GM23248 (cell line): ENCODE results near the gene ZNF91. TPM values are rescaled to one million over a fixed set of nuclear protein-coding genes. Genes with fewer than 3 reads are reported as not detected.

Source experiments
- DNase-seq: peaks from one replicate; pipeline ENCODE4 v3.0.0-alpha.2; 2015
- H2AFZ ChIP-seq: fragments of 200-600 bp; sonication (generic); 2 replicates; pipeline ENCODE4 v1.6.1; 2016; ENCODE audit warnings: antibody characterized with exemption
- H3F3A ChIP-seq: fragments of 200-600 bp; sonication (generic); 2 replicates; pipeline ENCODE4 v1.6.1; 2016; ENCODE audit warnings: mild to moderate bottlenecking, antibody characterized with exemption, mixed run types; ENCODE audit not compliant: insufficient read depth
- H3K27ac ChIP-seq: fragments of 200-600 bp; sonication (generic); 2 replicates; pipeline ENCODE4 v1.5.1; 2016; ENCODE audit warnings: mild to moderate bottlenecking
- H3K27me3 ChIP-seq: fragments of 200-600 bp; sonication (generic); replicated peaks from 2 replicates; pipeline ENCODE4 v1.6.1; 2016; ENCODE audit warnings: mild to moderate bottlenecking; ENCODE audit not compliant: insufficient read depth
- H3K36me3 ChIP-seq: fragments of 200-600 bp; sonication (generic); 2 replicates; pipeline ENCODE4 v1.6.1; 2016; ENCODE audit warnings: low read depth, mild to moderate bottlenecking
- H3K4me1 ChIP-seq: fragments of 200-600 bp; sonication (generic); 2 replicates; pipeline ENCODE4 v1.6.1; 2016; ENCODE audit warnings: mild to moderate bottlenecking; ENCODE audit not compliant: insufficient read depth
- H3K4me2 ChIP-seq: fragments of 200-600 bp; sonication (generic); one replicate; pipeline ENCODE4 v1.6.1; 2016; ENCODE audit warnings: mild to moderate bottlenecking; ENCODE audit not compliant: unreplicated experiment
- H3K4me3 ChIP-seq: fragments of 200-600 bp; sonication (generic); 2 replicates; pipeline ENCODE4 v1.5.1; 2016; ENCODE audit warnings: mild to moderate bottlenecking
- H3K79me2 ChIP-seq: fragments of 200-600 bp; sonication (generic); 2 replicates; pipeline ENCODE4 v1.6.1; 2016; ENCODE audit warnings: mild to moderate bottlenecking; ENCODE audit not compliant: insufficient read depth
- H3K9ac ChIP-seq: fragments of 200-600 bp; sonication (generic); 2 replicates; pipeline ENCODE4 v1.6.1; 2016; ENCODE audit warnings: mild to moderate bottlenecking
- H3K9me2 ChIP-seq: fragments of 200-600 bp; sonication (generic); 2 replicates; pipeline ENCODE4 v1.6.1; 2016; ENCODE audit warnings: mixed run types, mild to moderate bottlenecking, moderate library complexity; ENCODE audit not compliant: insufficient read depth
- H3K9me3 ChIP-seq: fragments of 200-600 bp; sonication (generic); one replicate; pipeline ENCODE4 v1.6.1; 2017; ENCODE audit warnings: low read depth
- H4K20me1 ChIP-seq: fragments of 200-600 bp; sonication (generic); 2 replicates; pipeline ENCODE4 v1.6.0; 2016; ENCODE audit not compliant: insufficient read depth
- EZH2 ChIP-seq: fragments of 200-600 bp; sonication (generic); IDR thresholded peaks from 2 replicates; pipeline ENCODE4 v1.6.1; 2018; ENCODE audit warnings: antibody characterized with exemption, mild to moderate bottlenecking; ENCODE audit not compliant: insufficient read depth, poor library complexity, severe bottlenecking
- EZH2phosphoT487 ChIP-seq: fragments of 200-600 bp; sonication (generic); IDR thresholded peaks from 2 replicates; pipeline ENCODE4 v1.6.1; 2018; ENCODE audit warnings: antibody characterized with exemption, moderate library complexity, mild to moderate bottlenecking, low read depth; ENCODE audit not compliant: insufficient read depth
- WGBS, 2 experiments: methylation state at CpG; one replicate each; pipeline ENCODE4 v1.1.6; 2015 to 2017; ENCODE audit warnings: low lambda C conversion rate in 2 of 2, low coverage in 1 of 2; ENCODE audit errors: missing lambda C conversion rate in 2 of 2; 5-methylcytosine and 5-hydroxymethylcytosine counted together
- in situ Hi-C: fragments of 300-500 bp; cut with MboI; formaldehyde crosslinking; loops from 2 replicates; pipeline ENCODE4 v1.15.0; 2020
- polyA plus RNA-seq: library from polyadenylated mRNA; unstranded; fragments of >200 nt; fragmentation: Nextera tagmentation; extraction: Ambion mirVana; gene quantifications from 2 replicates; pipeline ENCODE4 v1.2.1, GENCODE V29; 2016
- total RNA-seq: library from RNA; depleted of rRNA; stranded (reverse); fragments of >200 nt; shearing (Covaris generic); gene quantifications from 2 replicates; pipeline ENCODE4 v1.2.3, GENCODE V29; 2014

The ZNF91 gene
- total and polyA plus RNA-seq, 2 experiments from 2014 or later: 8.2 to 10.5 TPM

- Histone ChIP-seq H3K9me2 (no peaks in the 10 kb centered on the region), H3K36me3 (no peaks in the 10 kb centered on the region), H4K20me1 (no peaks in the 10 kb centered on the region), H3K27me3 (no peaks in the 10 kb centered on the region), H3F3A (no peaks in the 10 kb centered on the region), H3K9me3 (no peaks in the 10 kb centered on the region), H3K4me1 (no peaks in the 10 kb centered on the region), H3K4me2 (no peak overlapping the region), H2AFZ (no peak overlapping the region), H3K9ac (no peak overlapping the region), H3K79me2 (no peaks in the 10 kb centered on the region), H3K27ac (no peak overlapping the region), H3K4me3 (no peak overlapping the region)
- whole genome bisulfite sequencing, 2 experiments: 82 to 87% methylated on average over 2 of the region's 2 CpGs
- no peak for TF ChIP-seq EZH2phosphoT487
- no peak for TF ChIP-seq EZH2
- DNase-seq: no peak
- in situ Hi-C loops: no loop called here
Observed at GRCh38 chr19:23407616-23408133, 12.4 kb upstream of the ZNF91 start.

- H3K4me2 ChIP-seq: no peak overlapping the region
- no peak for DNase-seq
- no peaks in the 10 kb centered on the region for H3K9me2 ChIP-seq
- H2AFZ ChIP-seq: no peak overlapping the region
- H4K20me1 ChIP-seq: no peaks in the 10 kb centered on the region
- H3K4me1 ChIP-seq: no peaks in the 10 kb centered on the region
- no peaks in the 10 kb centered on the region for H3K27me3 ChIP-seq
- no peak overlapping the region for H3K4me3 ChIP-seq
- 49 to 70% methylated on average over 3 of the region's 3 CpGs for WGBS, 2 experiments
- H3K79me2 ChIP-seq: no peaks in the 10 kb centered on the region
- H3F3A ChIP-seq: no peaks in the 10 kb centered on the region
- no peak for TF ChIP-seq EZH2phosphoT487
- no peak for TF ChIP-seq EZH2
- no peaks in the 10 kb centered on the region for H3K36me3 ChIP-seq
- H3K9ac ChIP-seq: no peak overlapping the region
- in situ Hi-C loops: no loop called here
- H3K27ac ChIP-seq: no peak overlapping the region
- H3K9me3 ChIP-seq: no peaks in the 10 kb centered on the region
Observed at GRCh38 chr19:23406721-23407120, 11.4 kb upstream of the ZNF91 start.

GRCh38 chr19:23406091-23406490 is 10.8 kb upstream of the ZNF91 start:
- WGBS, 2 experiments: 20 to 22% methylated on average over 2 of the region's 2 CpGs

GRCh38 chr19:23404676-23405075 is 9.4 kb upstream of the ZNF91 start:
- no peaks in the 10 kb centered on the region for H4K20me1 ChIP-seq
- no peak overlapping the region for H3K9ac ChIP-seq
- H3K4me3 ChIP-seq: no peak overlapping the region
- no peak for DNase-seq
- in situ Hi-C loops: no loop called here
- H3K9me3 ChIP-seq: no peaks in the 10 kb centered on the region
- TF ChIP-seq EZH2: no peak
- no peak for TF ChIP-seq EZH2phosphoT487
- no peak overlapping the region for H3K27ac ChIP-seq
- H3K4me2 ChIP-seq: no peak overlapping the region
- 44 to 53% methylated on average over 1 of the region's 1 CpG for WGBS, 2 experiments
- no peaks in the 10 kb centered on the region for H3K27me3 ChIP-seq
- no peaks in the 10 kb centered on the region for H3K4me1 ChIP-seq
- H2AFZ ChIP-seq: no peak overlapping the region
- H3K79me2 ChIP-seq: no peaks in the 10 kb centered on the region
- H3K36me3 ChIP-seq: no peaks in the 10 kb centered on the region
- no peaks in the 10 kb centered on the region for H3K9me2 ChIP-seq
- no peaks in the 10 kb centered on the region for H3F3A ChIP-seq

More at GRCh38 chr19:23406091-23406490, 10.8 kb upstream of the ZNF91 start:
- Histone ChIP-seq H3K9me2 (no peaks in the 10 kb centered on the region), H4K20me1 (no peaks in the 10 kb centered on the region), H3K4me3 (no peak overlapping the region), H3K9me3 (no peaks in the 10 kb centered on the region), H3K4me1 (no peaks in the 10 kb centered on the region), H3K9ac (no peak overlapping the region), H3K27me3 (no peaks in the 10 kb centered on the region), H2AFZ (no peak overlapping the region), H3K27ac (no peak overlapping the region), H3K36me3 (no peaks in the 10 kb centered on the region), H3K4me2 (no peak overlapping the region), H3K79me2 (no peaks in the 10 kb centered on the region), H3F3A (no peaks in the 10 kb centered on the region)
- in situ Hi-C loops: no loop called here
- DNase-seq: no peak
- TF ChIP-seq EZH2: no peak
